Cardiac septum (tissue), 1 donor: Measurements from ENCODE around the gene S100A3. TPM values are rescaled to one million over a fixed set of nuclear protein-coding genes. Genes with fewer than 3 reads are reported as not detected.
"Not testable (repeated sequence)": the region's sequence is repeated elsewhere in the genome, so short reads cannot be mapped to it uniquely, and the experiment has no call there.

Source experiments
- DNase-seq: peaks from one replicate; pipeline ENCODE4 v3.0.0-alpha.2; 2020; ENCODE audit warnings: low spot score
- intact Hi-C: fragments of 100-400 bp; cut with DNase I; formaldehyde crosslinking; loops from one replicate; pipeline ENCODE4 v1.14.0; 2022
- total RNA-seq: library from RNA; stranded (reverse); fragmentation: NEBNext Ultra II Directional; extraction: Animal tissue kit (Norgen Biotek cat#: 25700); gene quantifications from one replicate; pipeline ENCODE4 v1.2.1, GENCODE V29; 2021
- donor health status: DM: no; HTN: no; CAD: no.

Gene S100A3
- total RNA-seq, 1 donor from 2014 or later: 1.3 TPM

GRCh38 chr1:153571706-153572105, 22.6 kb upstream of the S100A3 start:
- no peak for DNase-seq
- intact Hi-C loops: loop anchor here (2.0 to 5.0 kb wide), 3 partner anchors 99 to 416 kb away; partner anchors contain the start of genes ILF2 and RAB13

- intact Hi-C loops: loop anchor here (5.0 kb wide), 2 partner anchors 201 to 416 kb away; partner anchors contain the start of gene RAB13
- DNase-seq: no peak
These were observed 21.8 kb upstream of the S100A3 start for GRCh38 chr1:153570874-153571273.

GRCh38 chr1:153569465-153569864, 20.4 kb upstream of the S100A3 start:
- no peak for DNase-seq
- intact Hi-C loops: loop anchor here (2.0 to 5.0 kb wide), 2 partner anchors 47 to 217 kb away; partner anchors contain the start of gene S100A14

GRCh38 chr1:153568367-153569099, 19.5 kb upstream of the S100A3 start:
- peak; percentile 96 for DNase-seq
- intact Hi-C loops: loop anchor here (1.0 to 5.0 kb wide), 4 partner anchors 35 to 216 kb away; partner anchors contain the start of gene S100A14

- DNase-seq: no peak
- intact Hi-C loops: loop anchor here (1.0 to 5.0 kb wide), 4 partner anchors 34 to 215 kb away; partner anchors contain the start of gene S100A14
These were observed 18.7 kb upstream of the S100A3 start for GRCh38 chr1:153567621-153568366.

GRCh38 chr1:153566414-153567371, 17.6 kb upstream of the S100A3 start:
- DNase-seq: peak; percentile 99
- intact Hi-C loops: loop anchor here (1.0 to 5.0 kb wide), 2 partner anchors 59 to 214 kb away; no protein-coding TSS in a partner anchor

GRCh38 chr1:153565529-153566374, 16.7 kb upstream of the S100A3 start, which contains the start of gene S100A2:
S100A2 (minus strand) TSS chr1:153565844; CDS start chr1:153563877, 1,967 bp downstream.
- intact Hi-C loops: loop anchor here (1.0 to 5.0 kb wide), 2 partner anchors 58 to 213 kb away; no protein-coding TSS in a partner anchor
- no peak for DNase-seq

- DNase-seq: no peak
- intact Hi-C loops: no loop called here
These were observed 14.9 kb upstream of the S100A3 start for GRCh38 chr1:153563991-153564390.

GRCh38 chr1:153563483-153563901, 14.4 kb upstream of the S100A3 start:
- intact Hi-C loops: no loop called here
- no peak for DNase-seq

- intact Hi-C loops, DNase-seq: not testable (repeated sequence)
These were observed 13.0 kb upstream of the S100A3 start for GRCh38 chr1:153562021-153562420.

- intact Hi-C loops: no loop called here
- DNase-seq: no peak
These were observed 12.5 kb upstream of the S100A3 start for GRCh38 chr1:153561466-153561985.

GRCh38 chr1:153560771-153561465, 11.9 kb upstream of the S100A3 start:
- DNase-seq: no peak
- intact Hi-C loops: no loop called here

- intact Hi-C loops: no loop called here
These were observed 11.2 kb upstream of the S100A3 start for GRCh38 chr1:153560241-153560640.

GRCh38 chr1:153557877-153558276, 8.8 kb upstream of the S100A3 start:
- DNase-seq: no peak
- intact Hi-C loops: no loop called here

More at GRCh38 chr1:153560241-153560640, 11.2 kb upstream of the S100A3 start:
- DNase-seq: no peak

- intact Hi-C loops: no loop called here
- DNase-seq: no peak
These were observed 7.3 kb upstream of the S100A3 start for GRCh38 chr1:153556348-153556747.

GRCh38 chr1:153553830-153554541, 4.9 kb upstream of the S100A3 start:
- no peak for DNase-seq
- intact Hi-C loops: no loop called here

- intact Hi-C loops: no loop called here
- DNase-seq: no peak
These were observed 4.0 kb upstream of the S100A3 start for GRCh38 chr1:153553096-153553495.
